Neural cell (in vitro differentiated cells): Measurements from ENCODE around the gene SLAIN1.

ENCODE experiments used
- EP300 ChIP-seq: fragments of 450-650 bp; conservative IDR thresholded peaks from 2 replicates; pipeline ENCODE4 v1.6.1; 2014; ENCODE audit warnings: antibody characterized with exemption, mild to moderate bottlenecking, moderate library complexity; ENCODE audit not compliant: poor library complexity, severe bottlenecking
- EZH2 ChIP-seq: fragments of 200-600, 300-800 bp; shearing (Covaris generic), sonication (generic); IDR thresholded peaks from 2 replicates; pipeline ENCODE4 v1.6.1; 2014; ENCODE audit warnings: antibody characterized with exemption, low read length, borderline replicate concordance, mild to moderate bottlenecking; ENCODE audit not compliant: insufficient read depth, poor library complexity, severe bottlenecking
- MXI1 ChIP-seq: fragments of 450-650 bp; conservative IDR thresholded peaks from 2 replicates; pipeline ENCODE4 v1.6.1; 2014; ENCODE audit warnings: antibody characterized with exemption, mild to moderate bottlenecking; ENCODE audit not compliant: poor library complexity, severe bottlenecking
- POLR2AphosphoS5 ChIP-seq: IDR thresholded peaks from 2 replicates; pipeline ENCODE4 v1.6.1; 2012
- SMC3 ChIP-seq: fragments of 450-650 bp; conservative IDR thresholded peaks from 2 replicates; pipeline ENCODE4 v1.6.1; 2014; ENCODE audit warnings: antibody characterized with exemption, mild to moderate bottlenecking, moderate library complexity; ENCODE audit not compliant: poor library complexity
- TAF1 ChIP-seq: IDR thresholded peaks from 2 replicates; pipeline ENCODE4 v1.6.1; 2012; ENCODE audit warnings: low read depth
- TF ChIP-seq, protein P1 (sequence below): fragments of 450-650 bp; IDR thresholded peaks from 2 replicates; pipeline ENCODE4 v1.5.1; 2014; ENCODE audit warnings: antibody characterized with exemption, mild to moderate bottlenecking, moderate library complexity; ENCODE audit not compliant: poor library complexity, severe bottlenecking
- TF ChIP-seq, protein P2 (sequence below): IDR thresholded peaks from 2 replicates; pipeline ENCODE4 v1.6.1; 2012; ENCODE audit warnings: borderline replicate concordance

DNA sequence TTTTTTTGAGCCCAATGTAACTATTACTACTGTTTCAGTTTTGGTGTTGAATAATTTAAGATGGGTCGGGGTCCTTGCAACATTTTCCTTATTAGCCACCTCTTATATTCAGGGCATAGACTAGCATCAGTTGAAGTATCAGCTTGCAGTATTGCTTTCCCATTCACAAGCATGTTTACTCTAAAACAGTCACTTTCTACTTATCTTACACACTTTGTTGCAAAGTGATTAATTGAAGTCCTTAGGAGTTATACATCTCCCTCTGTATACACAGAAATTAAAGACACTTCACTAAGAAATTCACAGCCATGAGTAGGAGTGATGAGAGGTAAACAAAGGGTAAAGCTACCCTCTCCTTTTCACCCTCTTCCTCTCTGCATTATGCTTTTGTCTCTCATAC lies 27.6 kb downstream of the SLAIN1 start:
- TF ChIP-seq MXI1 (no peak), POLR2AphosphoS5 (no peak), EZH2 (no peak), EP300 (no peak), SMC3 (no peak), TAF1 (no peak)
- TF ChIP-seq, protein P1, sequence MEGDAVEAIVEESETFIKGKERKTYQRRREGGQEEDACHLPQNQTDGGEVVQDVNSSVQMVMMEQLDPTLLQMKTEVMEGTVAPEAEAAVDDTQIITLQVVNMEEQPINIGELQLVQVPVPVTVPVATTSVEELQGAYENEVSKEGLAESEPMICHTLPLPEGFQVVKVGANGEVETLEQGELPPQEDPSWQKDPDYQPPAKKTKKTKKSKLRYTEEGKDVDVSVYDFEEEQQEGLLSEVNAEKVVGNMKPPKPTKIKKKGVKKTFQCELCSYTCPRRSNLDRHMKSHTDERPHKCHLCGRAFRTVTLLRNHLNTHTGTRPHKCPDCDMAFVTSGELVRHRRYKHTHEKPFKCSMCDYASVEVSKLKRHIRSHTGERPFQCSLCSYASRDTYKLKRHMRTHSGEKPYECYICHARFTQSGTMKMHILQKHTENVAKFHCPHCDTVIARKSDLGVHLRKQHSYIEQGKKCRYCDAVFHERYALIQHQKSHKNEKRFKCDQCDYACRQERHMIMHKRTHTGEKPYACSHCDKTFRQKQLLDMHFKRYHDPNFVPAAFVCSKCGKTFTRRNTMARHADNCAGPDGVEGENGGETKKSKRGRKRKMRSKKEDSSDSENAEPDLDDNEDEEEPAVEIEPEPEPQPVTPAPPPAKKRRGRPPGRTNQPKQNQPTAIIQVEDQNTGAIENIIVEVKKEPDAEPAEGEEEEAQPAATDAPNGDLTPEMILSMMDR, result no peak
- TF ChIP-seq, protein P2, sequence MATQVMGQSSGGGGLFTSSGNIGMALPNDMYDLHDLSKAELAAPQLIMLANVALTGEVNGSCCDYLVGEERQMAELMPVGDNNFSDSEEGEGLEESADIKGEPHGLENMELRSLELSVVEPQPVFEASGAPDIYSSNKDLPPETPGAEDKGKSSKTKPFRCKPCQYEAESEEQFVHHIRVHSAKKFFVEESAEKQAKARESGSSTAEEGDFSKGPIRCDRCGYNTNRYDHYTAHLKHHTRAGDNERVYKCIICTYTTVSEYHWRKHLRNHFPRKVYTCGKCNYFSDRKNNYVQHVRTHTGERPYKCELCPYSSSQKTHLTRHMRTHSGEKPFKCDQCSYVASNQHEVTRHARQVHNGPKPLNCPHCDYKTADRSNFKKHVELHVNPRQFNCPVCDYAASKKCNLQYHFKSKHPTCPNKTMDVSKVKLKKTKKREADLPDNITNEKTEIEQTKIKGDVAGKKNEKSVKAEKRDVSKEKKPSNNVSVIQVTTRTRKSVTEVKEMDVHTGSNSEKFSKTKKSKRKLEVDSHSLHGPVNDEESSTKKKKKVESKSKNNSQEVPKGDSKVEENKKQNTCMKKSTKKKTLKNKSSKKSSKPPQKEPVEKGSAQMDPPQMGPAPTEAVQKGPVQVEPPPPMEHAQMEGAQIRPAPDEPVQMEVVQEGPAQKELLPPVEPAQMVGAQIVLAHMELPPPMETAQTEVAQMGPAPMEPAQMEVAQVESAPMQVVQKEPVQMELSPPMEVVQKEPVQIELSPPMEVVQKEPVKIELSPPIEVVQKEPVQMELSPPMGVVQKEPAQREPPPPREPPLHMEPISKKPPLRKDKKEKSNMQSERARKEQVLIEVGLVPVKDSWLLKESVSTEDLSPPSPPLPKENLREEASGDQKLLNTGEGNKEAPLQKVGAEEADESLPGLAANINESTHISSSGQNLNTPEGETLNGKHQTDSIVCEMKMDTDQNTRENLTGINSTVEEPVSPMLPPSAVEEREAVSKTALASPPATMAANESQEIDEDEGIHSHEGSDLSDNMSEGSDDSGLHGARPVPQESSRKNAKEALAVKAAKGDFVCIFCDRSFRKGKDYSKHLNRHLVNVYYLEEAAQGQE, result no peak
